ENCODE measurements around the gene TEX9. TPM values are rescaled to one million over a fixed set of nuclear protein-coding genes. Genes with fewer than 3 reads are reported as not detected.

TEX9 gene
- total RNA-seq, 1 donor from 2014 or later, result 32.7 TPM

GRCh38 chr15:56425276-56425675 is 60.0 kb downstream of the TEX9 start:
- peaks cover 26% of the 10 kb centered on the region for H3K36me3 Mint-ChIP-seq (ENCODE audit: insufficient read depth)
- TF ChIP-seq CTCF (IDR thresholded peaks at IDR 0.05; ENCODE audit: unreplicated experiment), result no peak

GRCh38 chr15:56425976-56426375 is 60.8 kb downstream of the TEX9 start:
- H3K4me3 Mint-ChIP-seq (ENCODE audit: low read depth), result no peak overlapping the region

More at GRCh38 chr15:56425276-56425675, 60.0 kb downstream of the TEX9 start:
- no peak overlapping the region for H3K4me3 Mint-ChIP-seq (ENCODE audit: low read depth)
- no peak for DNase-seq (ENCODE audit: low spot score, unreplicated experiment)
- H3K27ac Mint-ChIP-seq, result no peak overlapping the region
- H3K9me3 Mint-ChIP-seq (ENCODE audit: low read depth), result no peaks in the 10 kb centered on the region
- H3K4me1 Mint-ChIP-seq (ENCODE audit: low read depth), result no peaks in the 10 kb centered on the region
- H3K27me3 Mint-ChIP-seq, result no peaks in the 10 kb centered on the region

GRCh38 chr15:56428821-56429458 is 63.7 kb downstream of the TEX9 start:
- Mint-ChIP-seq H3K9me3 (ENCODE audit: low read depth) (no peaks in the 10 kb centered on the region), H3K27ac (no peak overlapping the region), H3K27me3 (no peaks in the 10 kb centered on the region), H3K4me3 (ENCODE audit: low read depth) (no peak overlapping the region), H3K36me3 (ENCODE audit: insufficient read depth) (peaks cover 14% of the 10 kb centered on the region), H3K4me1 (ENCODE audit: low read depth) (no peaks in the 10 kb centered on the region)
- TF ChIP-seq CTCF (IDR thresholded peaks at IDR 0.05; ENCODE audit: unreplicated experiment), result peak; percentile 66
- DNase-seq (ENCODE audit: low spot score, unreplicated experiment), result no peak

More at GRCh38 chr15:56425976-56426375, 60.8 kb downstream of the TEX9 start:
- TF ChIP-seq CTCF (IDR thresholded peaks at IDR 0.05; ENCODE audit: unreplicated experiment), result no peak
- Mint-ChIP-seq H3K27me3 (no peaks in the 10 kb centered on the region), H3K36me3 (ENCODE audit: insufficient read depth) (peaks cover 22% of the 10 kb centered on the region), H3K27ac (no peak overlapping the region), H3K4me1 (ENCODE audit: low read depth) (no peaks in the 10 kb centered on the region), H3K9me3 (ENCODE audit: low read depth) (no peaks in the 10 kb centered on the region)
- no peak for DNase-seq (ENCODE audit: low spot score, unreplicated experiment)

GRCh38 chr15:56432304-56432703 is 67.1 kb downstream of the TEX9 start:
- DNase-seq (ENCODE audit: low spot score, unreplicated experiment), result no peak
- TF ChIP-seq CTCF (IDR thresholded peaks at IDR 0.05; ENCODE audit: unreplicated experiment), result no peak
- peaks cover 13% of the 10 kb centered on the region for H3K9me3 Mint-ChIP-seq (ENCODE audit: low read depth)
- no peak overlapping the region for H3K4me3 Mint-ChIP-seq (ENCODE audit: low read depth)
- no peaks in the 10 kb centered on the region for H3K27me3 Mint-ChIP-seq
- no peak overlapping the region for H3K27ac Mint-ChIP-seq
- H3K4me1 Mint-ChIP-seq (ENCODE audit: low read depth), result no peaks in the 10 kb centered on the region
- H3K36me3 Mint-ChIP-seq (ENCODE audit: insufficient read depth), result peaks cover 28% of the 10 kb centered on the region

GRCh38 chr15:56440214-56440770 is 75.1 kb downstream of the TEX9 start:
- no peak for DNase-seq (ENCODE audit: low spot score, unreplicated experiment)
- Mint-ChIP-seq H3K27ac (no peak overlapping the region), H3K4me1 (ENCODE audit: low read depth) (no peaks in the 10 kb centered on the region), H3K27me3 (no peaks in the 10 kb centered on the region), H3K9me3 (ENCODE audit: low read depth) (peaks cover 33% of the 10 kb centered on the region), H3K36me3 (ENCODE audit: insufficient read depth) (peaks cover 59% of the 10 kb centered on the region), H3K4me3 (ENCODE audit: low read depth) (no peak overlapping the region)
- TF ChIP-seq CTCF (IDR thresholded peaks at IDR 0.05; ENCODE audit: unreplicated experiment), result no peak
